ENCODE results near the gene TMEM91.

TMEM91 gene

GRCh38 chr19:41412953-41413352 is 36.6 kb downstream of the TMEM91 start:
- no peak for DNase-seq

- DNase-seq, result no peak
Observed at GRCh38 chr19:41413947-41414346, 37.6 kb downstream of the TMEM91 start.

DNA sequence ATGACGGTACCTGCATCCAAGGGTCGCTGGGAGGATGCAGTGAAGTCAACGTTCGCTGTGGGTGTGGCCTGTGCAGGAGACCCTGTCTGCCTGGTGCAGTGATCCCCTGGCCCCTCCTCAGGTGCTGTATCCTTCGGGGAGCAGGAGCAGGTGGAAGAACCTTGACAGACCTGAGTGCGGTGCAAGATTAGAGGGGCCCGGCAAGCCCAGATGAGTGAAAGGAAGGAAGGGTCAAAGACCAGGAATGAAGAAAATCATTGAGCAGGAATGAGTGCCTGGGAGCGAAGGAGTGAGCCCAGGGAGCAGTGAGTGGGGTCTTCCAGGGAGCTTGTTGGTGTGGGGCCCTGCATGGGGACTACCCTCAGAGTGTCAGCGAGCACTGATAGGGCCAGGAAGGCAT is 38.1 kb downstream of the TMEM91 start:
- no peak for DNase-seq

DNA sequence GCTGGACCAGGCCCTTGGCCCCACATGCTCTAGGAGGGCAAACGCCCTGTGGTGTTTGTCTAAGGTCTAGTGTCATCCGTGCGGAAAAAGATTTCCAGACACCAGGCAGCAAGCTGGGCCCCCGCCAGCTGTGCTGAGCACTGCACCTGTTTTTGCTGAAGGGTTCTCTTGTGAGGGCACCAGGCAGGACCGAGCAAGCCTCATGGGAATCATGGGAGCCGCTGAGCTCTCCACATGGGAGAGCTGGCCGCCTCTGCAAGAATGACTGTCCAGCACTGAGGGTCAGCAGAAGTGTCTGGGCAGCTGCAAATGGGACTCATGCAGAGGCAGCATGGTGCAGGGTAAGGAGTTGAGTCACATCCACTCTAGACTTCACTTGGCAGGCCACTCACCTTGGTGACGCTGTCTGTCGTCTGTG is 38.8 kb downstream of the TMEM91 start:
- DNase-seq, result peak; percentile 66

GRCh38 chr19:41416194-41416674 is 39.9 kb downstream of the TMEM91 start:
- DNase-seq, result no peak

DNA sequence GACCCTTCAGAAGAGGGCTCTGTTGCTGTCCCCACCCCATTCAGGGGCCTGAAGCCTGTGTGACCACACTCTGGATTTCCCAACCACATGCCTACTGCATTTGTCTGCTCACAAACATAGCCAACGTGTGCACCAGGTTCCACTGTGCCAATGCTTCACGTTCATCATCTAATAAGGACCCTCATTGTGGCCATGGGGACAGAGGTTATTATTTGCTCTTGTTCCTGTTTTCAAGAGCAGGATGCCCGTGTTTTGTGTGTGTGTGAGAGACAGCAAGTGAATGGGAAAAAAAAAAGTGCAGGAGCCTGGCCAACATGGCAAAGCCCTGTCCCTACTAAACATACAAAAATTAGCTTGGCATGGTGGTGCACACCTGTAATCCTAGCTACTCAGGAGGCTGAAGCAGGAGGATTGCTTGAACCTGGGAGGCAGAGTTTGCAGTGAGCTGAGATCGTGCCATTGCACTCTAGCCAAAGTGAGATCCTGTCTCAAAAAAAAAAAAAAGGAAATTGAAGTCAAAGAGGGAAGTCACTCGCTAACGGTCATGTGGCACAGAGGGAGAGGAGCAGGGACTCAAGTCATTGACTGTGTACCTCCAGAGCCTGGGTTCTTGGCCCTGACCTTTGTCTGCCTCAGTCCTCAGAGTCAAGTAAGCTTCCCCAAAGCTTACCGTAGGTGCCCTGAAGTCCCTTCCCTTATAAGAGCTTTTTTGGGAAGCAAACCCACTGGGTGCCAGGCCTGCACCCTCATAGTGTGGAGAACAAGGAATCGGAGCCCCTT is 44.0 kb downstream of the TMEM91 start:
- DNase-seq, result no peak

DNA sequence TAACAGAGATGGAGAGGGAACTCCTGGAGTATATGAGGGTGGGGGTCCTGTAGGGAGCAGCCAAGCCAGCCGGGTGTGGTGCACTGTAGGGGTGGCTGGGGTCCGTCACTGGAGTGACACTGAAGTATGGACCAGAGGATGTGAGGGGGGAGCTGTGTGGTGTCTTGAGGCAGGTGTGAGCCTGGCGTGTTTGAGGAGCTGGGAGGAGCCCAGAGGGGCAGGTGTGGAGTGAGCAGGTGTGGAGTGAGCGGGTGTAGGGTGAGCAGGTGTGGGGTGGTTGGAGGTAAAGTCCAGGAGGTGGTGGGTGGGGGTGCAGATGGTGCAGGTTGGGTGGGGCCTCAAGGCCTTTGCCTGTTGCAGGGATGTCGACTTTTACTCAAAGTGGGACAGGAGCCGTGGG is 45.0 kb downstream of the TMEM91 start:
- peak; percentile 86 for DNase-seq

DNA sequence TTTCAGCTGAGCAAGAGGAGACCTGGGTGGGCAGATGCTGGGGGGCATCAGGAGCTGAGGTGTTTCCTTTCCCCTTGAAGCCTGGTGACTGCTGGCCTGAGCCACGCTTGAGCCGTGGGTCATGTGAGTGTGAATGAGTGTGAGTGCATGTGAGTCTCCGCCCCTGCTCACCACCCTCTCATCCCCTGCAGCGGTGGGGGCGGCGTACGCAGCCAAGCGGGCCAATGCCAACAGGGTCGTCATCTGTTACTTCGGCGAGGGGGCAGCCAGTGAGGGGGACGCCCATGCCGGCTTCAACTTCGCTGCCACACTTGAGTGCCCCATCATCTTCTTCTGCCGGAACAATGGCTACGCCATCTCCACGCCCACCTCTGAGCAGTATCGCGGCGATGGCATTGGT is 45.6 kb downstream of the TMEM91 start:
- DNase-seq, result no peak

GRCh38 chr19:41422456-41422855 is 46.1 kb downstream of the TMEM91 start:
- no peak for DNase-seq

- no peak for DNase-seq
Observed at GRCh38 chr19:41422955-41423354, 46.6 kb downstream of the TMEM91 start.

DNA sequence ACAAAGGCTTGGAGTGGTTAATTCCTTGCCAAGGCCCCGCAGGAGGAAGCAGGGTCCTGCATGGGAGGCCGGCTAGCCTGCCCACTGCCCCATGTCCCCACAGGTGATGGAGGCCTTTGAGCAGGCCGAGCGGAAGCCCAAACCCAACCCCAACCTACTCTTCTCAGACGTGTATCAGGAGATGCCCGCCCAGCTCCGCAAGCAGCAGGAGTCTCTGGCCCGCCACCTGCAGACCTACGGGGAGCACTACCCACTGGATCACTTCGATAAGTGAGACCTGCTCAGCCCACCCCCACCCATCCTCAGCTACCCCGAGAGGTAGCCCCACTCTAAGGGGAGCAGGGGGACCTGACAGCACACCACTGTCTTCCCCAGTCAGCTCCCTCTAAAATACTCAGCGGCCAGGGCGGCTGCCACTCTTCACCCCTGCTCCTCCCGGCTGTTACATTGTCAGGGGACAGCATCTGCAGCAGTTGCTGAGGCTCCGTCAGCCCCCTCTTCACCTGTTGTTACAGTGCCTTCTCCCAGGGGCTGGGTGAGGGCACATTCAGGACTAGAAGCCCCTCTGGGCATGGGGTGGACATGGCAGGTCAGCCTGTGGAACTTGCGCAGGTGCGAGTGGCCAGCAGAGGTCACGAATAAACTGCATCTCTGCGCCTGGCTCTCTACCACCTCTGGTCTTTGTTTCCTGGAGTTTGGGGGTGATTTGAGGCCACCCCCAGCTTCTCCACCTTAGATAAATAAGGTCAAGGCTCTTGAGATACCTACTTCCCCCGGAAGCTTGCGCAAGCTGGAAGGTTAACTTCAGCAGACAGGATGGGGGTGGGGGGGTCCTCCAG is 48.2 kb downstream of the TMEM91 start:
- no peak for DNase-seq

- DNase-seq, result no peak
Observed at GRCh38 chr19:41425174-41426115, 49.1 kb downstream of the TMEM91 start.

GRCh38 chr19:41426116-41426841 is 49.9 kb downstream of the TMEM91 start:
- DNase-seq, result no peak

GRCh38 chr19:41426952-41427646 is 50.8 kb downstream of the TMEM91 start, which contains the start of gene B3GNT8:
Gene B3GNT8, minus strand, starts transcription at chr19:41427374. Its CDS starts 596 bp downstream, at chr19:41426778.
- peak; percentile 83 for DNase-seq

DNA sequence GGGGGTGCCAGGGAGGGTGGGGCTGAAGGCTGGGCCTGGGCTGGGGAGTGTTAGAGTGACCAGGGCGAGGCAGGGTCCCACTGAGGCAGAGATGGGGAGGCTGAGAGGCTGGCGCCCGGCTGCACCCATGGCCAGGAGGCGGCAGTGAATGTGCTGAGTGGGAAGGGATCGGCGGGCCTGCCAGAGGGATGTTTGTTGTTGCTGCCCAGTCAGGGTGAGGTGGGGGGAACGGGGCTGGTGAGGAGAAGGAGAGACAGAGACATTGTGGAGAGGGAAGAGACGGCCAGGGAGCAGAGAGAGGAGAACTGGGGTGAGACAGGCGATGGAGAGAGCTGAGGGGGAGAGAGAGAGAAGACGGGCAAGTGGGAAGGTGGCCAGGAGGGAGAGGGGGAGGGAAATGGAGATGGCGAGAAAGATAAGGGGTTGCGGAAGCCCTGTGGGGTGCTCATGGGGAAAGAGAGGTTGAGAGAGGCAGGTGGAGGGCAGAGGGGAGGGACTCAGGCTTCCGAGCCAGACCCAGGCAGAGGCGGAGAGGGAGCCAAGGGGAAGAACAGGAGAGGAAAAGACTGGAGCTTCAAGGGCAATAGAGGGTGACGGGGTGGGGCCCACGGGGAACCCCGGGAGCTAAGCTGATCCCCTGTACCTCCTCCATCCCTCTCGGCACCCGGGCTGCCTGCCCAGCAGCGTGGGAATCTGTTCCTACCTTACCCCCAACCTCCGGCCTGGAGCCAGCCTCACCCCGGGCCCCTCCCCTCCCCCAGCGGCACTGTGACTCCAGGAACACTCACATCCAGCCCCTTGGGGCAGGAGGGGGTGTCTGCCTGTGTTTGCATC is 51.5 kb downstream of the TMEM91 start:
- no peak for DNase-seq

DNA sequence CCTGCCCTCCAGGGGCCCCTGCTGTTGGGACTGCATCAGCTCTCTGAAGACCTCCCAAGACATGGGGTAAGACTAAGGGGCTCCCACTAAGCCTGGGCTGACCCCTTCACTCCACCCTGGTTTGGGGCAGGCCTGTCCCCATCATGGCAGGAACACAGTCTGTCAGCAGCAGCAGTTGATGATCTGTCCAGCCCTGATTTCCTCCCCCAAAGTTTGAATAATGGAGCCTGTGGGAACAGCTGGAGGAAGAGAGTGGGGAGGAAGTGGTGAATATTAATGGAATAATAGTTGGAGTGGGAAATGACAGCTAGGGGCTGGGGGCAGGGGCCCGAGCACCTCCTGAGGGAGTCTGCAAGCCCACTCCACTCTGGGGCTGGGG is 52.1 kb downstream of the TMEM91 start:
- DNase-seq, result no peak

DNA sequence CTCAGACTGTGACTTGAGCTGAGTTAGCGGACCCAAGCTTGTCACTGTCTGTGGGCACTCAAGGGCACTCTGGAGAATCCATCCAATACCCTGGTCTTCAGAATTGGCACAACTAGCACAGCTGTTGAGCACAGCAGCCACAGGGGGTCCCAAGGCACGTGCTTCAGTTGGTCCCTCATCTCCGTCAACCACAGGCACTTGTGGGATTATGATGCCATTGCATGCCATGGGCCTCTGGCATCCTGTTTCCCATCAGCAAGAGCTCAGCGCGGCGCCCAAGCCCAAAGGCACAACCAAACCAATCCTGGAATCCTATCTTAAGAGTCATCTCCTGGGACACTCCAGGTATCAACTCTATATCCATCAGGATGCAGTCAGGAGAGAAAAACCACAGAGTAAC is 54.6 kb downstream of the TMEM91 start:
- no peak for DNase-seq

GRCh38 chr19:41431426-41432386 is 55.4 kb downstream of the TMEM91 start:
- DNase-seq, result no peak

DNA sequence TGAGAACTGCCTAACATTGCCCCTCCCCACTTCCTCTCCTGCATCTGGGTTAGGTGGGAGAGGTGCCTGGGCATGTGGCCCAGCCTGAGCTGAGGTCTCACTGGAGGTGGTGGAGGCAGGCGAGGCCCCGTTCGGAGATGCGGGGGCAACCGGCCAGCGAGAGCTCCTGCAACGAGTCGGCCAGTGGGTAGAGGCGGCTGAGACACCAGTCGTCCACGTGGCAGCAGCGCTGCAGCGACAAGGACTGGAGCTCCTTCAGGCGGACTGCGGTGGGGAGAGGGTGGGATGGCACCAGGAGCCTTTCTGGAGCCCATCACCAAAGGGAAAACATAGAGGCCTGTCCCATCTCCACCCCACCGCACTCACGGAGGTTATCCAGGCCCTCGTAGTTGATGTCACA is 56.8 kb downstream of the TMEM91 start:
- DNase-seq, result no peak

Data from NCI-H187 treated with DMSO at 0.1 percent for 48 hours (cell line).